AG09309 (cell line): ENCODE data around the gene SLAMF7.

ENCODE experiments used
- DNase-seq: peaks from one replicate; pipeline ENCODE4 v3.0.0-alpha.2; 2010; ENCODE audit warnings: low read depth
- H3K4me3 ChIP-seq: 2 replicates; pipeline ENCODE4 v1.5.1; 2011; ENCODE audit warnings: mild to moderate bottlenecking, low read depth, low read length, moderate library complexity; ENCODE audit not compliant: control insufficient read depth
- CTCF ChIP-seq: IDR thresholded peaks from 2 replicates; pipeline ENCODE4 v1.5.1; 2011; ENCODE audit warnings: mild to moderate bottlenecking, low read depth, low read length, inconsistent platforms; ENCODE audit not compliant: insufficient read depth, control insufficient read depth; ENCODE audit errors: missing control alignments

The SLAMF7 gene

GRCh38 chr1:160750608-160751007 is 11.6 kb downstream of the SLAMF7 start:
- H3K4me3 ChIP-seq: no peak overlapping the region
- no peak for TF ChIP-seq CTCF
- DNase-seq: no peak

- no peak overlapping the region for H3K4me3 ChIP-seq
- TF ChIP-seq CTCF: no peak
These were observed 13.4 kb downstream of the SLAMF7 start for GRCh38 chr1:160752406-160752805.

GRCh38 chr1:160752924-160753323 is 13.9 kb downstream of the SLAMF7 start:
- no peak for DNase-seq
- no peak overlapping the region for H3K4me3 ChIP-seq
- TF ChIP-seq CTCF: no peak

More at GRCh38 chr1:160752406-160752805, 13.4 kb downstream of the SLAMF7 start:
- DNase-seq: no peak

DNA sequence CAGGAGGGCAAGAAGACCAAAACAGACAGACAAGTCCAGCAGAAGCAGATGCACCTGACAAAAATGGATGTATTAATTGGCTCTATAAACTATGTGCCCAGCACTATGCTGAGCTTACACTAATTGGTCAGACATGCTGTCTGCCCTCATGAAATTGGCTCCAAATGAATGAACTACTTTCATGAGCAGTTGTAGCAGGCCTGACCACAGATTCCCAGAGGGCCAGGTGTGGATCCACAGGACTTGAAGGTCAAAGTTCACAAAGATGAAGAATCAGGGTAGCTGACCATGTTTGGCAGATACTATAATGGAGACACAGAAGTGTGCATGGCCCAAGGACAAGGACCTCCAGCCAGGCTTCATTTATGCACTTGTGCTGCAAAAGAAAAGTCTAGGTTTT is 14.5 kb downstream of the SLAMF7 start:
- no peak for TF ChIP-seq CTCF
- DNase-seq: no peak
- H3K4me3 ChIP-seq: no peak overlapping the region

- H3K4me3 ChIP-seq: no peak overlapping the region
- TF ChIP-seq CTCF: no peak
- no peak for DNase-seq
These were observed 16.4 kb downstream of the SLAMF7 start for GRCh38 chr1:160755461-160755860.

GRCh38 chr1:160755911-160756848 is 17.1 kb downstream of the SLAMF7 start:
- DNase-seq: no peak
- H3K4me3 ChIP-seq: no peak overlapping the region
- no peak for TF ChIP-seq CTCF
